GM21576 (cell line): ENCODE results near the gene BROX.
"Not testable (repeated sequence)": the region's sequence is repeated elsewhere in the genome, so short reads cannot be mapped to it uniquely, and the experiment has no call there.

Experiments used
- ATAC-seq: cut with Tn5 transposase; IDR thresholded peaks from one replicate; pipeline ENCODE4 v1.9.1; 2021; ENCODE audit warnings: mild to moderate bottlenecking, moderate library complexity; ENCODE audit not compliant: unreplicated experiment

Gene BROX

GRCh38 chr1:222730866-222731265 is 18.5 kb downstream of the BROX start:
- no peak for ATAC-seq

- peak; percentile 98 for ATAC-seq
Observed at GRCh38 chr1:222732216-222733159, 20.1 kb downstream of the BROX start.

- no peak for ATAC-seq
Observed at GRCh38 chr1:222734740-222735139, 22.4 kb downstream of the BROX start.

GRCh38 chr1:222736470-222736869 is 24.1 kb downstream of the BROX start:
- ATAC-seq = no peak

- ATAC-seq = no peak
Observed at GRCh38 chr1:222736972-222737371, 24.6 kb downstream of the BROX start, which contains the start of gene FAM177B. Gene FAM177B (plus strand): TSS chr1:222737202. CDS start chr1:222746546, 9,344 bp downstream.

- no peak for ATAC-seq
Observed at GRCh38 chr1:222739465-222739864, 27.1 kb downstream of the BROX start.

- ATAC-seq = no peak
Observed at GRCh38 chr1:222739929-222740328, 27.6 kb downstream of the BROX start.

- not testable (repeated sequence) for ATAC-seq
Observed at GRCh38 chr1:222741630-222742457, 29.5 kb downstream of the BROX start.

GRCh38 chr1:222749927-222750326 is 37.6 kb downstream of the BROX start:
- no peak for ATAC-seq

GRCh38 chr1:222750651-222751050 is 38.3 kb downstream of the BROX start:
- ATAC-seq = peak; percentile 96

- ATAC-seq = no peak
Observed at GRCh38 chr1:222751255-222751654, 38.9 kb downstream of the BROX start.

- ATAC-seq = no peak
Observed at GRCh38 chr1:222754366-222755139, 42.2 kb downstream of the BROX start.

GRCh38 chr1:222757646-222758268 is 45.4 kb downstream of the BROX start:
- ATAC-seq = no peak

GRCh38 chr1:222759451-222760035 is 47.2 kb downstream of the BROX start:
- no peak for ATAC-seq

GRCh38 chr1:222761083-222761482 is 48.7 kb downstream of the BROX start:
- no peak for ATAC-seq

- ATAC-seq = not testable (repeated sequence)
Observed at GRCh38 chr1:222762178-222762577, 49.8 kb downstream of the BROX start.

GRCh38 chr1:222767152-222767571 is 54.8 kb downstream of the BROX start:
- ATAC-seq = no peak

GRCh38 chr1:222768592-222768991 is 56.2 kb downstream of the BROX start:
- no peak for ATAC-seq

- ATAC-seq = no peak
Observed at GRCh38 chr1:222769181-222769580, 56.8 kb downstream of the BROX start.
